IMR-90 (cell line): Measurements from ENCODE around the gene RNF4. TPM values are rescaled to one million over a fixed set of nuclear protein-coding genes. Genes with fewer than 3 reads are reported as not detected.

Source experiments
- ATAC-seq: fragments of 200-7000 bp; cut with Tn5 transposase; 2 replicates; pipeline ENCODE4 v1.9.1; 2020; ENCODE audit warnings: low read depth, mild to moderate bottlenecking, moderate library complexity
- BruUV-seq: library from RNA; stranded (reverse); fragments of 400-500 nt; replicated peaks from 2 replicates; lab custom pipeline; 2021; lab: Mats Ljungman, UMichigan
- CTCF ChIA-PET: fragments of 300-600 bp; formaldehyde crosslinking; extraction: SDS; loops from one replicate; lab custom pipeline; 2021; ENCODE audit warnings: antibody characterized with exemption; lab: Yijun Ruan, JAX
- POLR2A ChIA-PET: fragments of 300-600 bp; sonication (Branson Sonifier 250); formaldehyde crosslinking; loops from one replicate; lab custom pipeline; 2022; ENCODE audit warnings: antibody characterized with exemption; ENCODE audit not compliant: unreplicated experiment; lab: Charles Lee
- DNase-seq: peaks from one replicate; pipeline ENCODE4 v3.0.0; 2013
- H2AFZ ChIP-seq: replicated peaks from 2 replicates; pipeline ENCODE3; 2013; ENCODE audit warnings: low read length, mild to moderate bottlenecking; ENCODE audit not compliant: poor library complexity
- H2AK5ac ChIP-seq: 2 replicates; pipeline ENCODE4 v1.6.1; 2013; ENCODE audit warnings: low read depth, low read length, inconsistent platforms
- H2AK9ac ChIP-seq: replicated peaks from 2 replicates; pipeline ENCODE3; 2013; ENCODE audit warnings: mild to moderate bottlenecking, low read depth, low read length, moderate library complexity; ENCODE audit not compliant: poor library complexity
- H2BK120ac ChIP-seq: 2 replicates; pipeline ENCODE4 v1.6.1; 2013; ENCODE audit warnings: low read depth, low read length, inconsistent platforms
- H2BK15ac ChIP-seq: 3 replicates; pipeline ENCODE4 v1.6.1; 2013; ENCODE audit warnings: low read depth, low read length, inconsistent platforms
- H2BK20ac ChIP-seq: 2 replicates; pipeline ENCODE4 v1.6.1; 2013; ENCODE audit warnings: low read depth, mild to moderate bottlenecking, inconsistent platforms, low read length, moderate library complexity
- H2BK5ac ChIP-seq: 2 replicates; pipeline ENCODE4 v1.6.1; 2013; ENCODE audit warnings: mild to moderate bottlenecking, low read depth, low read length, inconsistent platforms; ENCODE audit not compliant: poor library complexity, severe bottlenecking
- H3K14ac ChIP-seq: replicated peaks from 2 replicates; pipeline ENCODE4 v1.6.1; 2013; ENCODE audit warnings: low read depth, low read length, inconsistent platforms
- H3K18ac ChIP-seq: 2 replicates; pipeline ENCODE4 v1.6.1; 2013; ENCODE audit warnings: low read depth, low read length, control low read depth
- H3K23ac ChIP-seq: 2 replicates; pipeline ENCODE4 v1.6.1; 2013; ENCODE audit warnings: low read depth, low read length, inconsistent platforms
- H3K27ac ChIP-seq: 2 replicates; pipeline ENCODE4 v1.5.1; 2013; ENCODE audit warnings: mild to moderate bottlenecking, control low read depth, low read length; ENCODE audit not compliant: insufficient read depth
- H3K27me3 ChIP-seq: 2 replicates; pipeline ENCODE4 v1.6.1; 2013; ENCODE audit warnings: low read length; ENCODE audit not compliant: control insufficient read depth, insufficient read depth
- H3K36me3 ChIP-seq: 2 replicates; pipeline ENCODE4 v1.6.1; 2013; ENCODE audit warnings: low read length, mixed read lengths; ENCODE audit not compliant: control insufficient read depth, insufficient read depth
- H3K4ac ChIP-seq: 2 replicates; pipeline ENCODE4 v1.6.1; 2013; ENCODE audit warnings: low read depth, low read length, inconsistent platforms
- H3K4me1 ChIP-seq: 2 replicates; pipeline ENCODE4 v1.6.1; 2013; ENCODE audit warnings: low read length, mixed read lengths; ENCODE audit not compliant: control insufficient read depth, insufficient read depth
- H3K4me2 ChIP-seq: 2 replicates; pipeline ENCODE4 v1.6.1; 2013; ENCODE audit warnings: low read depth, mild to moderate bottlenecking, control low read depth, low read length, moderate library complexity
- H3K4me3 ChIP-seq: 2 replicates; pipeline ENCODE4 v1.5.1; 2013; ENCODE audit warnings: low read depth, mild to moderate bottlenecking, control low read depth, low read length, moderate library complexity; ENCODE audit not compliant: insufficient read depth
- H3K56ac ChIP-seq: 2 replicates; pipeline ENCODE4 v1.6.1; 2013; ENCODE audit warnings: low read length, inconsistent platforms; ENCODE audit not compliant: insufficient read depth; ENCODE audit errors: extremely low read depth
- H3K79me1 ChIP-seq, 2 experiments: 2 replicates each; pipeline ENCODE4 v1.6.1; 2013; ENCODE audit warnings: low read length in 2 of 2, inconsistent platforms in 1 of 2, low read depth in 1 of 2
- H3K9ac ChIP-seq: 2 replicates; pipeline ENCODE4 v1.6.1; 2013; ENCODE audit warnings: low read depth, low read length, control low read depth
- H3K9me1 ChIP-seq: 2 replicates; pipeline ENCODE4 v1.6.1; 2013; ENCODE audit warnings: low read length, inconsistent platforms; ENCODE audit not compliant: insufficient read depth
- H3K9me3 ChIP-seq: 2 replicates; pipeline ENCODE4 v1.6.1; 2013; ENCODE audit warnings: low read length; ENCODE audit not compliant: control insufficient read depth, insufficient read depth
- H4K20me1 ChIP-seq: 2 replicates; pipeline ENCODE4 v1.6.1; 2013; ENCODE audit warnings: low read length, inconsistent platforms; ENCODE audit not compliant: insufficient read depth
- H4K5ac ChIP-seq: 2 replicates; pipeline ENCODE4 v1.6.1; 2013; ENCODE audit warnings: mild to moderate bottlenecking, low read depth, low read length, control low read depth
- H4K8ac ChIP-seq, 2 experiments: 2 replicates each; pipeline ENCODE4 v1.6.1; 2013; ENCODE audit warnings: low read depth in 2 of 2, low read length in 2 of 2, control low read depth in 1 of 2, inconsistent platforms in 1 of 2
- H4K91ac ChIP-seq: 2 replicates; pipeline ENCODE4 v1.6.1; 2013; ENCODE audit warnings: low read depth, low read length, inconsistent platforms; ENCODE audit not compliant: insufficient read depth
- BHLHE40 ChIP-seq: fragments of 150-350 bp; IDR thresholded peaks from 2 replicates; pipeline ENCODE4 v1.6.1; 2016; ENCODE audit warnings: mild to moderate bottlenecking, low read depth, low read length
- CEBPB ChIP-seq: IDR thresholded peaks from 2 replicates; pipeline ENCODE4 v1.6.1; 2012; ENCODE audit warnings: low read depth, low read length, improper control_type of control experiment
- CHD1 ChIP-seq: IDR thresholded peaks from 2 replicates; pipeline ENCODE4 v1.6.1; 2012; ENCODE audit warnings: low read depth, low read length, improper control_type of control experiment
- CTCF ChIP-seq: conservative IDR thresholded peaks from 2 replicates; pipeline ENCODE4 v1.5.1; 2012; ENCODE audit warnings: mild to moderate bottlenecking, low read depth, low read length, improper control_type of control experiment
- FOS ChIP-seq: fragments of 150-350 bp; IDR thresholded peaks from 2 replicates; pipeline ENCODE4 v1.6.1; 2016; ENCODE audit warnings: low read depth, low read length
- MAFK ChIP-seq: IDR thresholded peaks from 2 replicates; pipeline ENCODE4 v1.6.1; 2012; ENCODE audit warnings: low read depth, low read length, improper control_type of control experiment
- MAZ ChIP-seq: IDR thresholded peaks from 2 replicates; pipeline ENCODE4 v1.6.1; 2012; ENCODE audit warnings: low read depth, mild to moderate bottlenecking, low read length, improper control_type of control experiment, moderate library complexity, borderline replicate concordance
- POLR2A ChIP-seq: IDR thresholded peaks from 2 replicates; pipeline ENCODE4 v1.6.1; 2012; ENCODE audit warnings: mild to moderate bottlenecking, low read depth, low read length
- RAD21 ChIP-seq: IDR thresholded peaks from 2 replicates; pipeline ENCODE4 v1.6.1; 2012; ENCODE audit warnings: low read length, improper control_type of control experiment
- RCOR1 ChIP-seq: IDR thresholded peaks from 2 replicates; pipeline ENCODE4 v1.6.1; 2012; ENCODE audit warnings: mild to moderate bottlenecking, low read length, improper control_type of control experiment; ENCODE audit not compliant: insufficient replicate concordance
- RFX5 ChIP-seq: IDR thresholded peaks from 2 replicates; pipeline ENCODE4 v1.8.0; 2012; ENCODE audit warnings: low read depth, mild to moderate bottlenecking, low read length, moderate library complexity
- WGBS, 2 experiments: methylation state at CpG; one replicate each; pipeline versions ENCODE4 v1.1.5 to v1.1.7; 2013; ENCODE audit warnings: missing lambda C conversion rate in 2 of 2; ENCODE audit not compliant: insufficient read length in 1 of 2; ENCODE audit errors: extremely low coverage in 2 of 2; 5-methylcytosine and 5-hydroxymethylcytosine counted together
- dilution Hi-C: fragments of 300-500 bp; cut with HindIII; formaldehyde crosslinking; loops from one replicate; pipeline ENCODE4 v1.14.3; 2018; ENCODE audit warnings: low sequenced_read_pairs; ENCODE audit not compliant: unreplicated experiment
- in situ Hi-C: fragments of 300-500 bp; cut with MboI; formaldehyde crosslinking; loops from 3 replicates; pipeline ENCODE4 v1.14.3; 2019; ENCODE audit warnings: low sequenced_read_pairs, inconsistent platforms, mixed read lengths
- intact Hi-C: fragments of 100-400 bp; cut with micrococcal nuclease; formaldehyde crosslinking; loops from 2 replicates; pipeline ENCODE4 v1.10.0; 2022
- polyA plus RNA-seq, 3 experiments: library from polyadenylated mRNA; depleted of rRNA; stranded (reverse); fragments of >200 nt; gene quantifications; 2 replicates each; pipeline ENCODE4 v1.2.3, GENCODE V29; 2012; ENCODE audit warnings: low replicate concordance in 1 of 3
- total RNA-seq: library from RNA; depleted of rRNA; stranded (reverse); fragments of >200 nt; gene quantifications from 2 replicates; pipeline ENCODE4 v1.2.3, GENCODE V29; 2012
- TF ChIP-seq, protein P1 (sequence below): fragments of 150-350 bp; IDR thresholded peaks from 2 replicates; pipeline ENCODE4 v1.6.1; 2016; ENCODE audit warnings: low read depth, mild to moderate bottlenecking, low read length, moderate library complexity, borderline replicate concordance
- TF ChIP-seq, protein P2 (sequence below): fragments of 150-350 bp; IDR thresholded peaks from 2 replicates; pipeline ENCODE4 v1.6.1; 2017; ENCODE audit warnings: mild to moderate bottlenecking, antibody characterized with exemption, low read length, low read depth

Gene RNF4
- total and polyA plus RNA-seq, 2 of the 4 experiments (the other 2 are of a cell fraction), result 63.8 to 73.8 TPM

GRCh38 chr4:2459589-2460349 is 9.1 kb upstream of the RNF4 start:
- no peak for ATAC-seq
- intact Hi-C loops, result loop anchor here (5.0 kb wide), 1 partner anchor 217 kb away; the partner anchor contains the start of genes HAUS3 and POLN
- TF ChIP-seq, protein P1, sequence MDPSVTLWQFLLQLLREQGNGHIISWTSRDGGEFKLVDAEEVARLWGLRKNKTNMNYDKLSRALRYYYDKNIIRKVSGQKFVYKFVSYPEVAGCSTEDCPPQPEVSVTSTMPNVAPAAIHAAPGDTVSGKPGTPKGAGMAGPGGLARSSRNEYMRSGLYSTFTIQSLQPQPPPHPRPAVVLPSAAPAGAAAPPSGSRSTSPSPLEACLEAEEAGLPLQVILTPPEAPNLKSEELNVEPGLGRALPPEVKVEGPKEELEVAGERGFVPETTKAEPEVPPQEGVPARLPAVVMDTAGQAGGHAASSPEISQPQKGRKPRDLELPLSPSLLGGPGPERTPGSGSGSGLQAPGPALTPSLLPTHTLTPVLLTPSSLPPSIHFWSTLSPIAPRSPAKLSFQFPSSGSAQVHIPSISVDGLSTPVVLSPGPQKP, result no peak
- TF ChIP-seq BHLHE40 (no peak), RFX5 (no peak), POLR2A (no peak), CEBPB (no peak), RAD21 (no peak), CTCF (no peak), MAZ (no peak), CHD1 (no peak), MAFK (no peak), FOS (no peak), RCOR1 (no peak)
- TF ChIP-seq, protein P2, sequence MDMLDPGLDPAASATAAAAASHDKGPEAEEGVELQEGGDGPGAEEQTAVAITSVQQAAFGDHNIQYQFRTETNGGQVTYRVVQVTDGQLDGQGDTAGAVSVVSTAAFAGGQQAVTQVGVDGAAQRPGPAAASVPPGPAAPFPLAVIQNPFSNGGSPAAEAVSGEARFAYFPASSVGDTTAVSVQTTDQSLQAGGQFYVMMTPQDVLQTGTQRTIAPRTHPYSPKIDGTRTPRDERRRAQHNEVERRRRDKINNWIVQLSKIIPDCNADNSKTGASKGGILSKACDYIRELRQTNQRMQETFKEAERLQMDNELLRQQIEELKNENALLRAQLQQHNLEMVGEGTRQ, result no peak

More at GRCh38 chr4:2459589-2460349, 9.1 kb upstream of the RNF4 start:
- Histone ChIP-seq H2AK9ac (no peak overlapping the region), H3K9me1 (peaks cover 3% of the 10 kb centered on the region; the same call in 1 of the 2 replicates), H3K27ac (no peak overlapping the region), H4K20me1 (no peaks in the 10 kb centered on the region; the same call in 1 of the 2 replicates), H2AFZ (no peak overlapping the region), H3K9ac (no peak overlapping the region), H3K9me3 (no peaks in the 10 kb centered on the region), H3K4me2 (no peak overlapping the region), H3K79me1 (no peaks in the 10 kb centered on the region), H3K18ac (no peak overlapping the region), H4K5ac (no peak overlapping the region), H2BK120ac (no peak overlapping the region), H2BK15ac (no peak overlapping the region), H3K27me3 (peaks cover 14% of the 10 kb centered on the region), H3K23ac (no peak overlapping the region), H3K4ac (no peak overlapping the region), H3K4me3 (no peak overlapping the region), H2AK5ac (no peak overlapping the region), H4K91ac (no peak overlapping the region), H4K8ac (no peak overlapping the region), H3K56ac (no peak overlapping the region), H3K36me3 (no peaks in the 10 kb centered on the region), H2BK20ac (no peak overlapping the region), H3K4me1 (peaks cover 2% of the 10 kb centered on the region; the same call in 1 of the 2 replicates), H3K14ac (no peak overlapping the region), H2BK5ac (no peak overlapping the region)
- POLR2A ChIA-PET, result no interaction called here
- CTCF ChIA-PET, result no interaction called here
- dilution Hi-C loops (no loop called here), in situ Hi-C loops (no loop called here)
- DNase-seq, result no peak
- 85% methylated on average over 8 of the region's 19 CpGs; no CpG with 5 or more reads in 1 of the 2 experiments for WGBS, 2 experiments
- no TSS peak for BruUV-seq
